Measurements from ENCODE around the gene QSOX2.

DNA sequence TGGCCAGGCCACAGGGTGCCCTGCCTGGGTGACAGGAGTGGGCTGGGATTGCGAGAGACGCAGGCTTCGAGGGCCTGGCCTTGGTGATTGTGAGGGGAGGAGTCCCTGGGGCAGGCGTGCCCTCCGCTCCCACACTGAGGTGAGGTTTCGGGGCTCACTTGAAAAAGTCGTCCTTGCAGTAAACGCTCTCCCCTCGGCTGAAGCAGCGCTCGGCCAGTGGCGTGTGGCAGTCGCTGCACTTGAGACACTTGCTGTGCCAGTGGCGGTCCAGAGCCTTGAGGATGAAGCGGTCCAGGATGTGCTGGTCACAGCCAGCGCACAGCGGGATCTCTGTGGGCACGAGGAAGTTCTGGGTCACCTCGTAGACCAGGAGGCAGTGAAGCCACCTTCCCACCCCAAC is 45.2 kb downstream of the QSOX2 start:
- TF ChIP-seq, protein P1, sequence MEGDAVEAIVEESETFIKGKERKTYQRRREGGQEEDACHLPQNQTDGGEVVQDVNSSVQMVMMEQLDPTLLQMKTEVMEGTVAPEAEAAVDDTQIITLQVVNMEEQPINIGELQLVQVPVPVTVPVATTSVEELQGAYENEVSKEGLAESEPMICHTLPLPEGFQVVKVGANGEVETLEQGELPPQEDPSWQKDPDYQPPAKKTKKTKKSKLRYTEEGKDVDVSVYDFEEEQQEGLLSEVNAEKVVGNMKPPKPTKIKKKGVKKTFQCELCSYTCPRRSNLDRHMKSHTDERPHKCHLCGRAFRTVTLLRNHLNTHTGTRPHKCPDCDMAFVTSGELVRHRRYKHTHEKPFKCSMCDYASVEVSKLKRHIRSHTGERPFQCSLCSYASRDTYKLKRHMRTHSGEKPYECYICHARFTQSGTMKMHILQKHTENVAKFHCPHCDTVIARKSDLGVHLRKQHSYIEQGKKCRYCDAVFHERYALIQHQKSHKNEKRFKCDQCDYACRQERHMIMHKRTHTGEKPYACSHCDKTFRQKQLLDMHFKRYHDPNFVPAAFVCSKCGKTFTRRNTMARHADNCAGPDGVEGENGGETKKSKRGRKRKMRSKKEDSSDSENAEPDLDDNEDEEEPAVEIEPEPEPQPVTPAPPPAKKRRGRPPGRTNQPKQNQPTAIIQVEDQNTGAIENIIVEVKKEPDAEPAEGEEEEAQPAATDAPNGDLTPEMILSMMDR (IDR thresholded peaks at IDR 0.05; ENCODE audit: low read length), result no peak
- no peak for TF ChIP-seq EZH2 (IDR thresholded peaks at IDR 0.05; ENCODE audit: borderline replicate concordance, low read length)
